Chondrocyte (in vitro differentiated cells): Measurements from ENCODE around the gene SH3BP2. TPM values are rescaled to one million over a fixed set of nuclear protein-coding genes. Genes with fewer than 3 reads are reported as not detected.
A peak's percentile ranks its signal among the peaks of the same experiment; 100 is the strongest.
"Not testable (repeated sequence)": the region's sequence is repeated elsewhere in the genome, so short reads cannot be mapped to it uniquely, and the experiment has no call there.

Source experiments
- DNase-seq: peaks from one replicate; pipeline ENCODE4 v3.0.0; 2021; ENCODE audit warnings: mixed read lengths, low spot score
- H3K27ac Mint-ChIP-seq: one replicate; pipeline ENCODE4 v1.8.0; 2021; ENCODE audit warnings: mild to moderate bottlenecking, moderate library complexity, mixed read lengths; ENCODE audit not compliant: unreplicated experiment
- H3K27me3 Mint-ChIP-seq: 2 replicates; pipeline ENCODE4 v1.8.0; 2021; ENCODE audit warnings: low read depth, mixed read lengths
- H3K36me3 Mint-ChIP-seq: 2 replicates; pipeline ENCODE4 v1.8.0; 2021; ENCODE audit warnings: low read depth, mixed read lengths
- H3K4me1 Mint-ChIP-seq: 2 replicates; pipeline ENCODE4 v1.8.0; 2021; ENCODE audit warnings: low read depth, mild to moderate bottlenecking, mixed read lengths
- H3K4me3 Mint-ChIP-seq: one replicate; pipeline ENCODE4 v1.8.0; 2021; ENCODE audit warnings: mild to moderate bottlenecking, moderate library complexity, mixed read lengths; ENCODE audit not compliant: unreplicated experiment
- H3K9me3 Mint-ChIP-seq: 2 replicates; pipeline ENCODE4 v1.8.0; 2021; ENCODE audit warnings: low read depth, mixed read lengths
- total RNA-seq: library from RNA; stranded (reverse); gene quantifications from 3 replicates; pipeline ENCODE4 v1.2.1, GENCODE V29; 2021
- TF ChIP-seq, protein P1 (sequence below): fragments of 200-600 bp; sonication (generic); IDR thresholded peaks from 2 replicates; pipeline ENCODE4 v1.5.0; 2021; ENCODE audit warnings: antibody characterized with exemption, mild to moderate bottlenecking, moderate library complexity

Gene SH3BP2
- total RNA-seq, 1 donor from 2014 or later = 59.8 TPM

DNA sequence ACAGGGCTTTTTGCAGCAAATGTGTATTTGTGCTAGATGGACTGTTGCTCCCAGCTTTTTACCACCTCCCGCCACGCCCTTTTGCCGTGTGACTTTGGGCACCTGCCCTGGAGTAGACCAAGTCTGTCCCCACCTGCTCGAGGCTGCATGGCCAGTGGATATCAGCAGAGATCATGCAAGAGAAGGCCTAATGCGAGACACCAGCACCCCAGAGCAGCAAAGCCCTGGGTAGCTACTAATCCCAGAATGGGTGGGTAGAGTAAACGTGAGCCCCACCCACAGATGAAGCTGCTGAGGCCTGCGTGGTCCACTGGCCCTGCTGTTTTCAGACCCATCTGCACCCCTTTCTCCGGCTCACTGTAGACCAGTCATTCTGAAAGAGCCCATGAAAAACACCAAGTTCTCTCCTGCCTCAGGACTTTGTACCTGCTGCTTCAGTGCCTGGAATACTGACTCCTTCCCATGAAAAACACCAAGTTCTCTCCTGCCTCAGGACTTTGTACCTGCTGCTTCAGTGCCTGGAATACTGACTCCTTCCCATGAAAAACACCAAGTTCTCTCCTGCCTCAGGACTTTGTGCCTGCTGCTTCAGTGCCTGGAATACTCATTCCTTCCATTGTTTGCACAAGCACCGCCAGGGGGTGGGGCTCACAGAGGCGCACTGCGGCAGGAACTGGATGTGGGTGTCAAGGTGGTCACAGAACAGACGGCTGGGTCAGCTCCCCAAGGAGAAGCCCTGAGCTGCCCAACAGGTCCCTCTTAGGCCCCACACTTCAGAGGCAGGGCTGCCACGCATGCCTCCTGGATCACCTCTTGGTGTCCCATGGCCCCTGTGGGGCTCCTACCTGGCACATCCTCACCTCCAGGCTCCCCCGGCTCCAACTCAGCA, 31.6 kb upstream of the SH3BP2 start:
- no peak overlapping the region for H3K4me3 Mint-ChIP-seq
- H3K27ac Mint-ChIP-seq = no peak overlapping the region
- H3K27me3 Mint-ChIP-seq = no peaks in the 10 kb centered on the region
- TF ChIP-seq, protein P1, sequence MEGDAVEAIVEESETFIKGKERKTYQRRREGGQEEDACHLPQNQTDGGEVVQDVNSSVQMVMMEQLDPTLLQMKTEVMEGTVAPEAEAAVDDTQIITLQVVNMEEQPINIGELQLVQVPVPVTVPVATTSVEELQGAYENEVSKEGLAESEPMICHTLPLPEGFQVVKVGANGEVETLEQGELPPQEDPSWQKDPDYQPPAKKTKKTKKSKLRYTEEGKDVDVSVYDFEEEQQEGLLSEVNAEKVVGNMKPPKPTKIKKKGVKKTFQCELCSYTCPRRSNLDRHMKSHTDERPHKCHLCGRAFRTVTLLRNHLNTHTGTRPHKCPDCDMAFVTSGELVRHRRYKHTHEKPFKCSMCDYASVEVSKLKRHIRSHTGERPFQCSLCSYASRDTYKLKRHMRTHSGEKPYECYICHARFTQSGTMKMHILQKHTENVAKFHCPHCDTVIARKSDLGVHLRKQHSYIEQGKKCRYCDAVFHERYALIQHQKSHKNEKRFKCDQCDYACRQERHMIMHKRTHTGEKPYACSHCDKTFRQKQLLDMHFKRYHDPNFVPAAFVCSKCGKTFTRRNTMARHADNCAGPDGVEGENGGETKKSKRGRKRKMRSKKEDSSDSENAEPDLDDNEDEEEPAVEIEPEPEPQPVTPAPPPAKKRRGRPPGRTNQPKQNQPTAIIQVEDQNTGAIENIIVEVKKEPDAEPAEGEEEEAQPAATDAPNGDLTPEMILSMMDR = peak; percentile 42
- no peaks in the 10 kb centered on the region for H3K9me3 Mint-ChIP-seq
- H3K4me1 Mint-ChIP-seq = peaks cover 5% of the 10 kb centered on the region
- no peaks in the 10 kb centered on the region for H3K36me3 Mint-ChIP-seq
- DNase-seq = peak; percentile 51

DNA sequence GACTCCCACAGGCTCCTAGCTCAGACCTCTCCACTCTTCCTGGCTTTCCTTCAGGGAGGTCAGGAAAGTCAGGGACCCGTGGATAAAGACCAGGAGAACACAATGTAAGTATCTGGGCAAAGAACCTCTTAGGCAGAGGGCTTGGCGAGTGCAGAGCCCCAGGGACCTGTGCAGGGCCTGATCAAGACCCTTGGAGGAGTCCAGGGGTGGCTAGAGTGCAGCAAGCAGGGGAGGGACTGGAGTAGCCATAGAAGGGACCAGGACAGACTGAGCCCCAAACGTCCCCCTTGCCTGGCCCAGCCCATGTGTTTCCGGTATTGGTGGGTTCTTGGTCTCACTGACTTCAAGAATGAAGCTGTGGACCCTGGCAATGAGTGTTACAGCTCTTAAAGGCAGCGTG, 30.8 kb upstream of the SH3BP2 start:
- TF ChIP-seq, protein P1 = no peak
- no peaks in the 10 kb centered on the region for H3K36me3 Mint-ChIP-seq
- no peaks in the 10 kb centered on the region for H3K4me1 Mint-ChIP-seq
- no peak for DNase-seq
- H3K9me3 Mint-ChIP-seq = no peaks in the 10 kb centered on the region
- no peaks in the 10 kb centered on the region for H3K27me3 Mint-ChIP-seq
- no peak overlapping the region for H3K4me3 Mint-ChIP-seq
- no peak overlapping the region for H3K27ac Mint-ChIP-seq

DNA sequence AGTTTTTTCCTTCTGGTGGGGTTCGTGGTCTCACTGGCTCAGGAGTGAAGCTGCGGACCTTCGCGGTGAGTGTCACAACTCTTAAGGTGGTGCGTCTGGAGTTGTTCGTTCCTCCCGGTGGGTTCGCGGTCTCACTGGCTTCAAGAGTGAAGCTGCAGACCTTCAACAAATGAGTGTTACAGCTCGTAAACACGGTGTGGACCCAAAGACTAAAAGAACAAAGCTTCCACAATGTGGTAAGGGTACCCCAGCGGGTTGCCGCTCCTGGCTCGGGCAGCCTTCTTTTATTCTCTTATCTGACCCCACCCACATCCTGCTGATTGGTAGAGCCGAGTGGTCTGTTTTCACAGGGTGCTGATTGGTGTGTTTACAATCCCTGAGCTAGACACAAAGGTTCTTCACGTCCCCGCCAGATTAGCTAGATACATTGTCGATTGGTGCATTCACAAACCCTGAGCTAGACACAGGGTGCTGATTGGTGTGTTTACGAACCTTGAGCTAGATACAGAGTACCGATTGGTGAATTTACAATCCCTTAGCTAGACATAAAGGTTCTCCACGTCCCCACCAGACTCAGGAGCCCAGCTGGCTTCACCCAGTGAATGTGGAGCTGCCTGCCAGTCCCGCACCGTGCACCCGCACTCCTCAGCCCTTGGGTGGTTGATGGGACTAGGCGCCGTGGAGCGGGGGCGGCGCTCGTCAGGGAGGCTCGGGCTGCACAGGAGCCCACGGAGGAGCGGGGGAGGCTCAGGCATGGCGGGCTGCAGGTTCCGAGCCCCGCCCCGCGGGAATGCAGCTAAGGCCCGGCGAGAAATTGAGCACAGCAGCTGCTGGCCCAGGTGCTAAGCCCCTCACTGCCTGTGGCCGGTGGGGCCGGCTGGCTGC, 30.2 kb upstream of the SH3BP2 start:
- not testable (repeated sequence) for H3K4me3 Mint-ChIP-seq, H3K9me3 Mint-ChIP-seq, H3K36me3 Mint-ChIP-seq, DNase-seq, H3K27ac Mint-ChIP-seq, H3K4me1 Mint-ChIP-seq, H3K27me3 Mint-ChIP-seq

DNA sequence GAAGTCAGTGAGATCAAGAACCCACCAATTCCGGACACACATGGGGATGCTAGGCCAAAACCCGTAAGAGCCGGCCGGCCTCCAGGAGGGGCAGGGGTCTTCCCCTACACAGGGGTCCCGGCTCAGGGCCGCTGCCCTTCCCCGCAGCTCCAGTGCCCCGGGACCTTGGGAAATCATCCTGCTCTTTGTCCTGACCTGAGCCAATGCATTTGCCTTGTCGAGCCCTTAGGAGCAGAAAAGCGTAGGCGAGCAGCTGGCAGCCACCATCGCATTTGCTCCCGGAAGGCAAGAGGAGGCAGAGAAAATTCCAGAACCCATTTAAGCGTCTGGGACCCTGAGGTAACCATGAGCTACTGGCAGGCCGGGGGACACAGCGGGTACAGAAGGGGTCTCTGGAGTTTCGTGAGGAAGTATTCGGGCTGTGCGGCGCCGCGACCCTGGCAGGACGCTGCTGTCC, 29.3 kb upstream of the SH3BP2 start:
- DNase-seq = no peak

DNA sequence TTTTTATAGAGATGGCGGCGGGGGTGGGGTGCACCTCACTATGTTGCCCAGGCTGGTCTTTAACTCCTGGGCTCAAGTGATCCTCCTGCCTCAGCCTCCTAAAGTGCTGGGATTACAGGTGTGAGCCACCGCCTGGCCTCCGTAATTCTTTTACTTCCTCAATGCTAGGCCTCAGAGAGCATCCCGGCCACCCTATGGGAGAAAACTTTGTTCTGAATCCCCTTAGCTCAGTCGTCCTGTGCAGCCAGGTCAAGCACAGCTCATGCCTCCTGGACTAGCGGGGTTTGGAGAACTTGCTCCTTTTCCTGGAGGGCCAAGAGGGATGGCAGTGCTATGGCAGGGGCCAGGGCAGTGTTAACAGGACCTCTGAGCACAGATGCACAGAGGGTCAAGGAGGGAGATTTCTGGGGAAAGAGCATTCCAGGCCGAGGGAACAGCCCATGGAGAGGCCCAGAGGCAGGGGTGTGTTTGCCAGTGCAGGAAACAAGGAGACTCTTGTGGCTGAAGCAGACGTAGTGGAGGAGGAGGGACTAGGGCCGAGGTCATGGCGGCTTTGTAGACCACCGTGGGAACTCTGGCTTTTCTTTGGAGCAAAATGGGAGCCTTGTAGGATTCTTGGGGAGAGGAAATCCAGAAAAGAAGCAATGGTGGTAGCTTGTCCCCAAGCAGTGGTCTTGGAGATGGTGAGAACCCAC, 26.9 kb upstream of the SH3BP2 start:
- peak; percentile 46 for DNase-seq
- no peak overlapping the region for H3K4me3 Mint-ChIP-seq
- H3K4me1 Mint-ChIP-seq = peaks cover 8% of the 10 kb centered on the region
- H3K27ac Mint-ChIP-seq = no peak overlapping the region
- peaks cover 2% of the 10 kb centered on the region for H3K36me3 Mint-ChIP-seq
- peaks cover 4% of the 10 kb centered on the region for H3K9me3 Mint-ChIP-seq
- TF ChIP-seq, protein P1 = no peak
- no peaks in the 10 kb centered on the region for H3K27me3 Mint-ChIP-seq

More for the DNA sequence above, 29.3 kb upstream of the SH3BP2 start:
- H3K36me3 Mint-ChIP-seq = no peaks in the 10 kb centered on the region
- TF ChIP-seq, protein P1 = no peak
- no peak overlapping the region for H3K4me3 Mint-ChIP-seq
- no peaks in the 10 kb centered on the region for H3K27me3 Mint-ChIP-seq
- no peak overlapping the region for H3K27ac Mint-ChIP-seq
- no peaks in the 10 kb centered on the region for H3K9me3 Mint-ChIP-seq
- peaks cover under 1% of the 10 kb centered on the region for H3K4me1 Mint-ChIP-seq
